Coronary artery (tissue), 2 donors: Measurements from ENCODE around the gene WDHD1.

Source experiments
- DNase-seq: peaks from one replicate; pipeline ENCODE4 v3.0.0-alpha.2; 2017; ENCODE audit warnings: low spot score
- H3K27ac ChIP-seq, 2 donors: fragments of 200-600 bp; sonication (generic); one replicate each; pipeline ENCODE4 v1.5.1; 2016 to 2019
- H3K4me3 ChIP-seq: fragments of 200-600 bp; sonication (generic); 2 replicates; pipeline ENCODE4 v1.5.1; 2016; ENCODE audit warnings: mild to moderate bottlenecking, moderate library complexity
- CTCF ChIP-seq: fragments of 200-600 bp; sonication (generic); IDR thresholded peaks from one replicate; pipeline ENCODE4 v1.5.1; 2019; ENCODE audit warnings: antibody characterized with exemption

The WDHD1 gene

GRCh38 chr14:54935958-54936357 lies 90.9 kb downstream of the WDHD1 start:
- DNase-seq = no peak
- no peak for TF ChIP-seq CTCF
- Histone ChIP-seq H3K4me3 (no peak overlapping the region), H3K27ac (no peak overlapping the region)

GRCh38 chr14:54935100-54935499 lies 91.8 kb downstream of the WDHD1 start:
- TF ChIP-seq CTCF = no peak
- Histone ChIP-seq H3K27ac (no peak overlapping the region), H3K4me3 (no peak overlapping the region)
- DNase-seq = no peak

GRCh38 chr14:54933006-54933405 lies 93.9 kb downstream of the WDHD1 start:
- Histone ChIP-seq H3K27ac (no peak overlapping the region), H3K4me3 (no peak overlapping the region)
- no peak for TF ChIP-seq CTCF
- no peak for DNase-seq

- Histone ChIP-seq H3K27ac (no peak overlapping the region), H3K4me3 (no peak overlapping the region)
- no peak for DNase-seq
- TF ChIP-seq CTCF = no peak
Measured at GRCh38 chr14:54931598-54932340, 95.1 kb downstream of the WDHD1 start.

- Histone ChIP-seq H3K4me3 (no peak overlapping the region), H3K27ac (no peak overlapping the region)
- TF ChIP-seq CTCF = no peak
- DNase-seq = no peak
Measured at GRCh38 chr14:54931101-54931500, 95.8 kb downstream of the WDHD1 start.

GRCh38 chr14:54929556-54929955 lies 97.3 kb downstream of the WDHD1 start:
- Histone ChIP-seq H3K4me3 (no peak overlapping the region), H3K27ac (no peak overlapping the region)
- no peak for TF ChIP-seq CTCF
- no peak for DNase-seq

GRCh38 chr14:54928216-54928615 lies 98.7 kb downstream of the WDHD1 start:
- H3K4me3 ChIP-seq = no peak overlapping the region
- TF ChIP-seq CTCF = no peak
- no peak for DNase-seq
- no peak overlapping the region for H3K27ac ChIP-seq
